Fibroblast of skin of abdomen (primary cell): ENCODE results near the gene RFTN1.

Source experiments
- DNase-seq: peaks from one replicate; pipeline ENCODE4 v3.0.0-alpha.2; 2013

RFTN1 gene

GRCh38 chr3:16352428-16352827, 161.1 kb downstream of the RFTN1 start:
- DNase-seq, result no peak

- DNase-seq, result peak; percentile 49
These were observed 162.7 kb downstream of the RFTN1 start for GRCh38 chr3:16350597-16351318.

- DNase-seq, result peak; percentile 79
These were observed 163.4 kb downstream of the RFTN1 start for GRCh38 chr3:16349986-16350596.

- no peak for DNase-seq
These were observed 166.0 kb downstream of the RFTN1 start for GRCh38 chr3:16347548-16347947.

- no peak for DNase-seq
These were observed 167.0 kb downstream of the RFTN1 start for GRCh38 chr3:16346413-16347081.

GRCh38 chr3:16343101-16343500, 170.4 kb downstream of the RFTN1 start:
- DNase-seq, result no peak

- DNase-seq, result peak; percentile 94
These were observed 174.5 kb downstream of the RFTN1 start for GRCh38 chr3:16338999-16339398.

- no peak for DNase-seq
These were observed 175.5 kb downstream of the RFTN1 start for GRCh38 chr3:16337856-16338540.

GRCh38 chr3:16336825-16337224, 176.7 kb downstream of the RFTN1 start:
- DNase-seq, result no peak

GRCh38 chr3:16335772-16336645, 177.5 kb downstream of the RFTN1 start:
- DNase-seq, result no peak

GRCh38 chr3:16335333-16335732, 178.2 kb downstream of the RFTN1 start:
- no peak for DNase-seq

- DNase-seq, result peak; percentile 91
These were observed 178.6 kb downstream of the RFTN1 start for GRCh38 chr3:16334909-16335308.

GRCh38 chr3:16332904-16333426, 180.5 kb downstream of the RFTN1 start:
- peak; percentile 77 for DNase-seq

- DNase-seq, result no peak
These were observed 182.1 kb downstream of the RFTN1 start for GRCh38 chr3:16331319-16331883.

- DNase-seq, result no peak
These were observed 183.1 kb downstream of the RFTN1 start for GRCh38 chr3:16330351-16330750.

GRCh38 chr3:16329826-16330129, 183.7 kb downstream of the RFTN1 start:
- DNase-seq, result no peak

- no peak for DNase-seq
These were observed 184.3 kb downstream of the RFTN1 start for GRCh38 chr3:16329036-16329825.

- DNase-seq, result no peak
These were observed 185.4 kb downstream of the RFTN1 start for GRCh38 chr3:16328124-16328523.

GRCh38 chr3:16326724-16327349, 186.7 kb downstream of the RFTN1 start:
- no peak for DNase-seq

GRCh38 chr3:16325850-16326249, 187.6 kb downstream of the RFTN1 start:
- no peak for DNase-seq
